SK-N-SH (cell line): ENCODE measurements around the gene DPP4.

Source experiments
- EP300 ChIP-seq, 2 experiments: IDR thresholded peaks; 2 replicates each; pipeline versions ENCODE4 v1.4.0 to v1.6.1; 2012; ENCODE audit warnings: borderline replicate concordance in 1 of 2, low read depth in 1 of 2, low read length in 1 of 2
- EZH2phosphoT487 ChIP-seq: fragments of 200-600 bp; sonication (generic); IDR thresholded peaks from 2 replicates; pipeline ENCODE4 v1.6.1; 2017; ENCODE audit warnings: low read depth, mixed run types, mild to moderate bottlenecking, antibody characterized with exemption, moderate library complexity, borderline replicate concordance
- MXI1 ChIP-seq: IDR thresholded peaks from 2 replicates; pipeline ENCODE4 v1.6.1; 2012; ENCODE audit warnings: mild to moderate bottlenecking, low read depth, low read length, improper control_type of control experiment
- RCOR1 ChIP-seq: fragments of 150-350 bp; IDR thresholded peaks from 2 replicates; pipeline ENCODE4 v1.6.1; 2017; ENCODE audit warnings: antibody characterized with exemption, low read length
- REST ChIP-seq: IDR thresholded peaks from 2 replicates; pipeline ENCODE4 v1.6.1; 2012; ENCODE audit warnings: mild to moderate bottlenecking, low read depth, low read length, moderate library complexity
- TF ChIP-seq, protein P1 (sequence below): fragments of 150-350 bp; IDR thresholded peaks from 2 replicates; pipeline ENCODE4 v1.6.1; 2017; ENCODE audit warnings: antibody characterized with exemption, low read length, low read depth, borderline replicate concordance
- TF ChIP-seq, protein P2 (sequence below): fragments of 200-600 bp; sonication (generic); IDR thresholded peaks from 2 replicates; pipeline ENCODE4 v1.6.1; 2017; ENCODE audit warnings: antibody characterized with exemption, mild to moderate bottlenecking, moderate library complexity

DNA sequence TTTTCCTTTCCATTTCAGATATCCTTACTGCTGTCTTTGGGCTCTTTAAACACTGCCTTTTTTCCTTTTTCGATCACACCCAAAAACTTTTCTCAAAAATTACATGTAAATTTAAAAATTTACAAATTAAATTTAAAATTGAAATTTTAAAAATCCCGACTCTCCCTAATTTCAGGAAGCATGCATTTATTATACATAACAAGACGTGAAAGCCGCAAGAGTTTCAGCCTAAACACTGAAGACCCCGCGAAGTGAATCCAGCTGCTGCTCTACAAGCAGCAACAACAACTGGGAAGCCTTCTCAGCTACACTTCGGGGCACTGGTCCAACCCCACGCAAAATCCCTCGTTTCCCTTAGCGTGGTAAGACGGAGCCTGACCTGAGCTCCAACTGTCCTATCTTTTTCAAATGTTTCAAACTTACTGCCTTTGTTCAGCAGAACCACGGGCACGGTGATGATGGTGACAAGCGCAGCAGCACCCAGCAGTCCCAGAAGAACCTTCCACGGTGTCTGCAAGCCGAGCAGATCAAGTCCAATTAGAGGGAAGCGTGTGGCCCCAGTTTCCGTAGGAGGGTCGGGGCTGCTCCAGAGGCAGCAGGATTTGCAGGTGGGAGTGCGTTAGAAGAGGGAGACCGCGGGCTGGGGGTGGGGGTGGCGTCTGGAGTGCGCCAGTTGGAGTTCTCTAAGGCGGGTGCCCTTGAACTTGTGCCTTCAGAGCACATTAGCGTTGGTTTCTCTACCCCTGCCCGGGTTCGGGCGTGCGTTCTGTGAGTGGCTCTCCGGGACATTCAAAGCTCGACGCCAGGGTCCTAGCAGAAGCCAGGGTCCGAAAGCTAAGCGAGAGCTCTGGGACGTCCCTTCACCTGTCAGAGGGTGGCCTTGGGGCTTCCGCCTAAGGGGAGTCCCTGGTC lies 783 bp downstream of the DPP4 start:
- TF ChIP-seq MXI1 (no peak), REST (no peak), EP300 (IDR thresholded peaks at IDR 0.05; ENCODE audit: borderline replicate concordance in 1 of 2, low read depth in 1 of 2, low read length in 1 of 2) (no peak), RCOR1 (no peak), EZH2phosphoT487 (no peak)
- TF ChIP-seq, protein P1, sequence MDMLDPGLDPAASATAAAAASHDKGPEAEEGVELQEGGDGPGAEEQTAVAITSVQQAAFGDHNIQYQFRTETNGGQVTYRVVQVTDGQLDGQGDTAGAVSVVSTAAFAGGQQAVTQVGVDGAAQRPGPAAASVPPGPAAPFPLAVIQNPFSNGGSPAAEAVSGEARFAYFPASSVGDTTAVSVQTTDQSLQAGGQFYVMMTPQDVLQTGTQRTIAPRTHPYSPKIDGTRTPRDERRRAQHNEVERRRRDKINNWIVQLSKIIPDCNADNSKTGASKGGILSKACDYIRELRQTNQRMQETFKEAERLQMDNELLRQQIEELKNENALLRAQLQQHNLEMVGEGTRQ: no peak
- TF ChIP-seq, protein P2, sequence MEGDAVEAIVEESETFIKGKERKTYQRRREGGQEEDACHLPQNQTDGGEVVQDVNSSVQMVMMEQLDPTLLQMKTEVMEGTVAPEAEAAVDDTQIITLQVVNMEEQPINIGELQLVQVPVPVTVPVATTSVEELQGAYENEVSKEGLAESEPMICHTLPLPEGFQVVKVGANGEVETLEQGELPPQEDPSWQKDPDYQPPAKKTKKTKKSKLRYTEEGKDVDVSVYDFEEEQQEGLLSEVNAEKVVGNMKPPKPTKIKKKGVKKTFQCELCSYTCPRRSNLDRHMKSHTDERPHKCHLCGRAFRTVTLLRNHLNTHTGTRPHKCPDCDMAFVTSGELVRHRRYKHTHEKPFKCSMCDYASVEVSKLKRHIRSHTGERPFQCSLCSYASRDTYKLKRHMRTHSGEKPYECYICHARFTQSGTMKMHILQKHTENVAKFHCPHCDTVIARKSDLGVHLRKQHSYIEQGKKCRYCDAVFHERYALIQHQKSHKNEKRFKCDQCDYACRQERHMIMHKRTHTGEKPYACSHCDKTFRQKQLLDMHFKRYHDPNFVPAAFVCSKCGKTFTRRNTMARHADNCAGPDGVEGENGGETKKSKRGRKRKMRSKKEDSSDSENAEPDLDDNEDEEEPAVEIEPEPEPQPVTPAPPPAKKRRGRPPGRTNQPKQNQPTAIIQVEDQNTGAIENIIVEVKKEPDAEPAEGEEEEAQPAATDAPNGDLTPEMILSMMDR: no peak
